SH-SY5Y (cell line): ENCODE results near the gene CDC7.

Source experiments
- GATA2 ChIP-seq: IDR thresholded peaks from 2 replicates; pipeline ENCODE4 v1.6.1; 2011; ENCODE audit warnings: mild to moderate bottlenecking, low read depth, low read length
- GATA3 ChIP-seq: IDR thresholded peaks from 2 replicates; pipeline ENCODE4 v1.6.1; 2011; ENCODE audit warnings: low read depth, mild to moderate bottlenecking, low read length, moderate library complexity

DNA sequence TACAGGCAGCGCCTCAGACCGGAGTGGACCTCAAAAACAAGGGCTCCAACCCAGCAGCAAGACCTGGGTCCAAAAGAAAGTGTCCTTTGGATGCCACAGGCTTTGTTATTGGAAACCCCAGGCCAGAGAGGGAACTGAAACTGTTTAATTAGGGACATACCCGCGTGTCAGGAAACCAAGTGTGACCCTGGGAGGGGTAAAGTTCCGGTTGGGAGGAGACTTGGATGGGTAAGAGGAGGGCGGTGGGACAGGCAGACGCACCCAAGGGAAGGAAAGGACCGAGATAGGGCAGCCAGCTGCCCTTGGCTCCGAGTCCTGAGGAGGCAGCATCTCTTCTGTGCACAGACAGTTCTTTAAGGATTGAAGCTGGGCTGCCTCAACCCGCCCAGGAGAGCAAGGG lies 71.4 kb downstream of the CDC7 start:
- TF ChIP-seq GATA2, result no peak
- TF ChIP-seq GATA3, result no peak
